ENCODE data around the gene NRF1.

The NRF1 gene

DNA sequence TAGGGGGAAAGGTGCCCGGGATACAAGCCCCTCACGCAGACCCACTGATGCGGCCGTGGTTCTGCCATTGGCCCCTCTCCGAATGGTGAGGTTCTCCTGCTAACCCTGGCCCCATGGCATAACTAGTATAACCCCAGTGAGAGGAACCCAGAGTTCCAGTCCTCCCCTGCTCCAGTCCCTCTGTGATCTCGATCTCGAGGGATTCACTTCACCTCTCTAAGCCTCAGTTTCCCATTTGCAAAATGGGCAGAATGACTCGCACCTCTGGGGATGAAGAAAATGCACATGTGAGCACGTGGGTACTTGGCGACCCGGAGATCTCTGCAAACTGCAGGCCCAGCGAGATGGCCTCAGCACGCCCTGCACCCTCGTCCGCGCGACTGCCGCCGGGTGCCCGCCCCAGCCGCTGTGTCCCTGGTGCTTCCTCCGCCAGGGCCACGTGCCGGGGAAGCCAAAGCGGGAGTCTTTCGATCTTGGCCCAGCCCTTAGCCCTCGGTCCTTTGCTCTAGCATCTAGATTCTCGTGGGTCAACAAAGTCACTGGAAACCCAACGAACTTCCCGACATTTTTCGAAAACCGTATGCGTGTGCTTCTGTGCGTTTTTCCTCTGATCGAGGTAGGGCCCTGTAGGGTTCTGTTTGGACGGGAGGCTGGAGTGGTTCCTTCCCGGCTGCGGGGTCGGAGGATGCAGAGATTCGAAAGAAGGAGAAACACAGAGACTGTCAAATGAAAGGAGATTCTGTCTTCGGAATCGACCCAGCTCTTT is 171.5 kb downstream of the NRF1 start:
- H3K4me3 ChIP-seq (ENCODE audit: control insufficient read depth, low read depth, low read length): no peak overlapping the region
- no peak for DNase-seq (ENCODE audit: low read depth)
- TF ChIP-seq, protein P1, sequence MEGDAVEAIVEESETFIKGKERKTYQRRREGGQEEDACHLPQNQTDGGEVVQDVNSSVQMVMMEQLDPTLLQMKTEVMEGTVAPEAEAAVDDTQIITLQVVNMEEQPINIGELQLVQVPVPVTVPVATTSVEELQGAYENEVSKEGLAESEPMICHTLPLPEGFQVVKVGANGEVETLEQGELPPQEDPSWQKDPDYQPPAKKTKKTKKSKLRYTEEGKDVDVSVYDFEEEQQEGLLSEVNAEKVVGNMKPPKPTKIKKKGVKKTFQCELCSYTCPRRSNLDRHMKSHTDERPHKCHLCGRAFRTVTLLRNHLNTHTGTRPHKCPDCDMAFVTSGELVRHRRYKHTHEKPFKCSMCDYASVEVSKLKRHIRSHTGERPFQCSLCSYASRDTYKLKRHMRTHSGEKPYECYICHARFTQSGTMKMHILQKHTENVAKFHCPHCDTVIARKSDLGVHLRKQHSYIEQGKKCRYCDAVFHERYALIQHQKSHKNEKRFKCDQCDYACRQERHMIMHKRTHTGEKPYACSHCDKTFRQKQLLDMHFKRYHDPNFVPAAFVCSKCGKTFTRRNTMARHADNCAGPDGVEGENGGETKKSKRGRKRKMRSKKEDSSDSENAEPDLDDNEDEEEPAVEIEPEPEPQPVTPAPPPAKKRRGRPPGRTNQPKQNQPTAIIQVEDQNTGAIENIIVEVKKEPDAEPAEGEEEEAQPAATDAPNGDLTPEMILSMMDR (conservative IDR thresholded peaks at IDR 0.05; ENCODE audit: control insufficient read depth, insufficient read depth, low read depth, low read length): no peak

DNA sequence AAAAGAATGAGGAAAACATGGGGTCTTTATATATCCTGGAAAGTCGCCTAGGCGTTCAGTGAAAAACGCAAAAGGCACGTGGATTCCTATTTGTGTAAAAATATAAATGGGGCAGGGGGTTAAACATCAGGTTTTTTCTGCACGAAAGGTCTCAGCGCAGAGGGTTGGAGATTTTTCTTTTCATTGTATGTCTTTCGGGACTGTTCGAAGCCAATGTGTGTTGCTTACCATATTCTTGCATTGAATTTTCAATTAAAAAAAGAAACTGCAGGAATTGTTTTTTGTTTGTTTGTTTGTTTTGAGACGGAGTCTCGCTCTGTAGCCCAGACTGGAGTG is 172.0 kb downstream of the NRF1 start:
- TF ChIP-seq, protein P1 (conservative IDR thresholded peaks at IDR 0.05; ENCODE audit: control insufficient read depth, insufficient read depth, low read depth, low read length): no peak
- H3K4me3 ChIP-seq (ENCODE audit: control insufficient read depth, low read depth, low read length): no peak overlapping the region
- no peak for DNase-seq (ENCODE audit: low read depth)

DNA sequence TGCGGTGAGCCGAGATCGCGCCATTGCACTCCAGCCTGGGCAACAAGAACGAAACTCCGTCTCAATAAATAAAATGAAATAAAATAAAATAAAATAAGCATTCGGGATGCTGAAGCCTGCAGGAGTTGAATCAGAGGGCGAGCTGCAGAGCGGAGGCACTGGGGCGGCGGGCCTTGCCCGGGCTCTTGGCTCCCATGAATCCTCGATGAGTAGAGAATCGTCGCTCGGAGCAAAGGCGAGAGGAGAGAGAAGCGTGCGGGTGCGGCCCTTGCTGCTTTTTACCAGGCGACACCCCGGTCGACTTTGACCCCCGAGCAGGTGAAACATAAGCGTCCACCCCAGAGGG is 172.9 kb downstream of the NRF1 start:
- H3K4me3 ChIP-seq (ENCODE audit: control insufficient read depth, low read depth, low read length): no peak overlapping the region
- TF ChIP-seq, protein P1 (conservative IDR thresholded peaks at IDR 0.05; ENCODE audit: control insufficient read depth, insufficient read depth, low read depth, low read length): no peak
- DNase-seq (ENCODE audit: low read depth): no peak

DNA sequence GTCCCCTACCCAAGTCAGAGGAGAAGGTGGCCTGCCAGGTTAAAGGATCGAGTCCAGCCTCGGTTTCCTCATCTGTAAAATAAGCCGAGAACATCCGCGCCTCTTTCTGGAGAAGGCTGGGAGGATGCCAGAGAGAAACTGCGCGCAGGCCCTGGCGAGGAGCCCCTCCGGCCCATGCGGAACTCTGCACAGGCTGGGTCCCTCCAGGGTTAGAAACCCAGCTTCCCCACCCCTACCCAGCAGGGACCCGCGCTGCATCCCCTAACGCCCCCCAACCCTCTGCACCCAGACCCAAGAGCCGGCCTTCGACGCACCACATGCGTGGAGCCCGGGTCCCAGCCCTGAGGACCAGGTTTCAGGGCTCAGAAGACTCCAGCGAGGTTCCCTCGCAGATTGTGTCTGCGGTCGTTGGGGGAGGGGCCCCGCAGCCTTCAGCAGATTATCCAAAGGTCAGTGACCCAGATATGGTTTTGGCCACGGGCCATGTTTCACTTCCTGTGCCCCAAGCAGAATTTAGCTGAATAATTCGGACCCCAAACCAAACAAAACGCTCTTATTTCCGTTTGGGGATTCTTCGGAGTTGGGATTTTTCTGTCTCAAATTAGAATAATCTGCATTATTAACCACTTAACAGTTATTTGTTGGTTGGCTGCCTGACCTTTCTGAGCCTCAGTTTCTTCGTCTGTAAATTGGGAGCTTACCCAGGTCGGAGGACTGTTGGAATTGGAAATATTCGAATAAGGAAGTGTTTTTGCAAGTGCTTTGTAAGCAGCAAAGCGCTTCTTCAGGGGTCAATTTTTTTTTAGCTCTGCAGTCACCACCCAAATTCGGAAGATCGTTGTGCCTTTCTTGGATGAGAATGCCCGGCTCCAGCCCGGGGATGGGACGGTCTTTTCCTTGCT is 173.5 kb downstream of the NRF1 start:
- H3K4me3 ChIP-seq (ENCODE audit: control insufficient read depth, low read depth, low read length): no peak overlapping the region
- TF ChIP-seq, protein P1 (conservative IDR thresholded peaks at IDR 0.05; ENCODE audit: control insufficient read depth, insufficient read depth, low read depth, low read length): no peak
- no peak for DNase-seq (ENCODE audit: low read depth)

DNA sequence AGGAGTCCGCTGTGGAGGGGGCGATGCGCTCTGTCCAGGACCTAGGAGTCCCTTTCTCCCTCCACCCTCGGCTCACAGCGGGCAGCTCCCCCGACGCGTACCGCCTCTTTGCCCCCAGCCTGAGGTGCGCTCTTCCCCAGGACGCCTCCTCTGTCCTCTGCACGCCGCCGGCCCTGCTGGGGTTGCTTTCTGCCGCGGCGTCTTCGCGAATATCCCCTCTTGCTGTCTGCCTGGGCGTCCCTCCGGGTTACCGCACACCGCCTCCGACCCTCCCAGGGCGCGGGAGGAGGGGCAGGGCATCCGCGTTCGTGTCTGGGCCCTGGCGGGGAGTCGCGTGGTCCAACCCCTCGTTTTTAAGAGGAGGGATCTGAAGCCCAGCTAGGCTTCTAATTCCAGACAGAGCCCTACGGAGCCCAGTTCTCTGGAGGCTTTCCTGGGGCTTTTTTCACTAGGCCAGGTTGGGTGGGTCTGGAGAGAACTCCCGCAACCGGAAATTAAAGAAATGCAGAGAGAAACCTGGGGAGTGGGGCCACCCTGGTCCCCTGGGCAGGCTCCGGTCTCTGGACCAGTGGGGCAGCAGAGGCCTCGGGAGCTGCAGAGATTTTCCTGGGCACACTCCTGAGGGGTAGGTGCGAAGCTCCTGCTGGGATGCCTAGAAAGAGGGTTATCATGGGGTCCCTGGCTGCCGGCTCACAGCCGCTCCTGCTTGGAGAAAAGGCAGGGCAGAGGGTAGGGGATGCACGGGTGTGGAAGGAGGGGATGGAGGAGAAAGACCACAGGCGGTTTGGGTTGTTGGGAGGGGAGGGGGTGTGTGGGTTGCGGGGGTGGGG is 174.4 kb downstream of the NRF1 start:
- no peak overlapping the region for H3K4me3 ChIP-seq (ENCODE audit: control insufficient read depth, low read depth, low read length)
- TF ChIP-seq, protein P1 (conservative IDR thresholded peaks at IDR 0.05; ENCODE audit: control insufficient read depth, insufficient read depth, low read depth, low read length): no peak
- no peak for DNase-seq (ENCODE audit: low read depth)

DNA sequence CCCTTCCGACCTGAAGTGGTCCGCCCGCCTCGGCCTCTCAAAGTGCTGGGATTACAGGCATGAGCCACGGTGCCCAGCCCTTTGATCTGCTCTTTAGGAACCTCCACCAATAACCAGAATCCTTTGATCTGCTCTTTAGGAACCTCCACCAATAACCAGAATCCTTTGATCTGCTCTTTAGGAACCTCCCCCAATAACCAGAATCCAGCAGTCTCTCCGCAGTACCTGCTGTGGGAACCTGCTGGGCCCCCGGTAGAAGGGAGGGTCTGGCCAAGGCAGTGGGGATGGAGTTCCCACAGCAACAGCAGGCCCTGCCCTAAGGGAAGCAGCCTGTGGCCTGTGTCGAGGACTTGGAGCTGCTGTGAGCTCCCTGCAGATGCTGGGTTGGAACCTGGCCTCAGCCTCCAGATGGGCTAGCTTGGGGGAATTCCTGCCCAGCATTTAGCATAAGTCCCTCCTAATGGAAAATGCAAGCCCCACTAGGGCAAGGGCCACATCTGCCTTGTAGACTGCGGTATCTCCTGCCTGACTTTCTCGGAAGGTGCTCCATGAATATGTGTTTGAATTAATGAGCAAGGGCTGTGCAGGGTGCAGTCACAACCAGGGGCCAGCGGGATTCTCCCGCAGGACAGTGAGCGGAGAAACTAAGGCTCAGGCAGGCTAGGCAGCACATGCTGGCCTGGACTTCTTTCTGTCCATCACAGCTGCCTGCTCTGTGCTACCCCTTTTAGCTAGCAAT is 175.5 kb downstream of the NRF1 start:
- DNase-seq (ENCODE audit: low read depth): no peak
- TF ChIP-seq, protein P1 (conservative IDR thresholded peaks at IDR 0.05; ENCODE audit: control insufficient read depth, insufficient read depth, low read depth, low read length): no peak
- H3K4me3 ChIP-seq (ENCODE audit: control insufficient read depth, low read depth, low read length): no peak overlapping the region
